ENCODE data around the gene SOX1.

SOX1 gene

GRCh38 chr13:112078879-112079531, 12.1 kb downstream of the SOX1 start:
- Histone ChIP-seq H3F3A (ENCODE audit: insufficient read depth, low read length) (no peaks in the 10 kb centered on the region), H3K4me1 (ENCODE audit: insufficient read depth, low read length, severe bottlenecking) (no peaks in the 10 kb centered on the region), H3K36me3 (ENCODE audit: insufficient read depth, low read length) (no peaks in the 10 kb centered on the region), H3K4me2 (ENCODE audit: low read length) (no peak overlapping the region), H3K9me2 (ENCODE audit: low read depth, low read length) (no peaks in the 10 kb centered on the region), H3K9me3 (ENCODE audit: low read length) (peaks cover 4% of the 10 kb centered on the region), H4K20me1 (ENCODE audit: insufficient read depth, low read length) (no peaks in the 10 kb centered on the region), H3K9ac (ENCODE audit: low read length) (no peak overlapping the region), H2AFZ (ENCODE audit: low read length) (no peak overlapping the region), H3K4me3 (ENCODE audit: low read depth, low read length, poor library complexity, severe bottlenecking) (no peak overlapping the region), H3K27me3 (ENCODE audit: insufficient read depth, low read length) (no peaks in the 10 kb centered on the region), H3K79me2 (ENCODE audit: insufficient read depth, low read length) (no peaks in the 10 kb centered on the region), H3K27ac (ENCODE audit: low read depth, low read length, poor library complexity, severe bottlenecking) (no peak overlapping the region)
- TF ChIP-seq CTCF (IDR thresholded peaks at IDR 0.05; ENCODE audit: low read length) = no peak
- no peak for TF ChIP-seq EZH2 (IDR thresholded peaks at IDR 0.05; ENCODE audit: borderline replicate concordance, low read length)

- H3K79me2 ChIP-seq (ENCODE audit: insufficient read depth, low read length) = no peaks in the 10 kb centered on the region
- peaks cover 6% of the 10 kb centered on the region for H3K9me3 ChIP-seq (ENCODE audit: low read length)
- no peak overlapping the region for H2AFZ ChIP-seq (ENCODE audit: low read length)
- TF ChIP-seq CTCF (IDR thresholded peaks at IDR 0.05; ENCODE audit: low read length) = no peak
- no peak for TF ChIP-seq EZH2 (IDR thresholded peaks at IDR 0.05; ENCODE audit: borderline replicate concordance, low read length)
- H3K9ac ChIP-seq (ENCODE audit: low read length) = no peak overlapping the region
- H3K27me3 ChIP-seq (ENCODE audit: insufficient read depth, low read length) = no peaks in the 10 kb centered on the region
- no peaks in the 10 kb centered on the region for H3K9me2 ChIP-seq (ENCODE audit: low read depth, low read length)
- H3K27ac ChIP-seq (ENCODE audit: low read depth, low read length, poor library complexity, severe bottlenecking) = no peak overlapping the region
- H3F3A ChIP-seq (ENCODE audit: insufficient read depth, low read length) = no peaks in the 10 kb centered on the region
- H3K4me3 ChIP-seq (ENCODE audit: low read depth, low read length, poor library complexity, severe bottlenecking) = no peak overlapping the region
- no peaks in the 10 kb centered on the region for H3K36me3 ChIP-seq (ENCODE audit: insufficient read depth, low read length)
- no peaks in the 10 kb centered on the region for H4K20me1 ChIP-seq (ENCODE audit: insufficient read depth, low read length)
- H3K4me2 ChIP-seq (ENCODE audit: low read length) = no peak overlapping the region
- no peaks in the 10 kb centered on the region for H3K4me1 ChIP-seq (ENCODE audit: insufficient read depth, low read length, severe bottlenecking)
Measured at GRCh38 chr13:112079696-112080095, 12.7 kb downstream of the SOX1 start.

- TF ChIP-seq CTCF (IDR thresholded peaks at IDR 0.05; ENCODE audit: low read length) = no peak
- TF ChIP-seq EZH2 (IDR thresholded peaks at IDR 0.05; ENCODE audit: borderline replicate concordance, low read length) = no peak
- H3K4me3 ChIP-seq (ENCODE audit: low read depth, low read length, poor library complexity, severe bottlenecking) = no peak overlapping the region
- H3K9me2 ChIP-seq (ENCODE audit: low read depth, low read length) = no peaks in the 10 kb centered on the region
- H2AFZ ChIP-seq (ENCODE audit: low read length) = no peak overlapping the region
- no peak overlapping the region for H3K4me2 ChIP-seq (ENCODE audit: low read length)
- no peaks in the 10 kb centered on the region for H3K27me3 ChIP-seq (ENCODE audit: insufficient read depth, low read length)
- H3K36me3 ChIP-seq (ENCODE audit: insufficient read depth, low read length) = no peaks in the 10 kb centered on the region
- peaks cover 10% of the 10 kb centered on the region for H3K9me3 ChIP-seq (ENCODE audit: low read length)
- H4K20me1 ChIP-seq (ENCODE audit: insufficient read depth, low read length) = no peaks in the 10 kb centered on the region
- H3K4me1 ChIP-seq (ENCODE audit: insufficient read depth, low read length, severe bottlenecking) = no peaks in the 10 kb centered on the region
- no peaks in the 10 kb centered on the region for H3K79me2 ChIP-seq (ENCODE audit: insufficient read depth, low read length)
- H3K27ac ChIP-seq (ENCODE audit: low read depth, low read length, poor library complexity, severe bottlenecking) = no peak overlapping the region
- H3F3A ChIP-seq (ENCODE audit: insufficient read depth, low read length) = no peaks in the 10 kb centered on the region
- no peak overlapping the region for H3K9ac ChIP-seq (ENCODE audit: low read length)
Measured at GRCh38 chr13:112083971-112084370, 17.0 kb downstream of the SOX1 start.
